Ishikawa (cell line): ENCODE measurements around the gene GPC1.

Experiments
- CEBPB ChIP-seq: IDR thresholded peaks from 2 replicates; pipeline ENCODE4 v1.6.1; 2012
- CREB1 ChIP-seq: IDR thresholded peaks from 2 replicates; pipeline ENCODE4 v1.6.1; 2012; ENCODE audit warnings: low read depth
- EGR1 ChIP-seq: IDR thresholded peaks from 2 replicates; pipeline ENCODE4 v1.6.1; 2012
- EP300 ChIP-seq: IDR thresholded peaks from 2 replicates; pipeline ENCODE4 v1.6.1; 2012; ENCODE audit warnings: borderline replicate concordance
- FOXM1 ChIP-seq: IDR thresholded peaks from 2 replicates; pipeline ENCODE4 v1.6.1; 2012; ENCODE audit warnings: low read depth, borderline replicate concordance
- NFIC ChIP-seq: IDR thresholded peaks from 2 replicates; pipeline ENCODE4 v1.6.1; 2012
- RAD21 ChIP-seq: IDR thresholded peaks from 2 replicates; pipeline ENCODE4 v1.6.1; 2012; ENCODE audit warnings: low read depth
- TCF12 ChIP-seq: IDR thresholded peaks from 2 replicates; pipeline ENCODE4 v1.6.1; 2012; ENCODE audit warnings: low read depth
- TEAD4 ChIP-seq: IDR thresholded peaks from 2 replicates; pipeline ENCODE4 v1.6.1; 2012
- YY1 ChIP-seq: IDR thresholded peaks from 2 replicates; pipeline ENCODE4 v1.6.1; 2012; ENCODE audit warnings: low read depth
- ZBTB7A ChIP-seq: IDR thresholded peaks from 2 replicates; pipeline ENCODE4 v1.6.1; 2012; ENCODE audit warnings: low read depth
- TF ChIP-seq, protein P1 (sequence below): IDR thresholded peaks from 2 replicates; pipeline ENCODE4 v1.6.1; 2012
- TF ChIP-seq, protein P2 (sequence below): IDR thresholded peaks from 2 replicates; pipeline ENCODE4 v1.6.1; 2012
- TF ChIP-seq, protein P3 (sequence below): IDR thresholded peaks from 2 replicates; pipeline ENCODE4 v1.6.1; 2012; ENCODE audit warnings: low read depth, mild to moderate bottlenecking

The GPC1 gene, protein sequence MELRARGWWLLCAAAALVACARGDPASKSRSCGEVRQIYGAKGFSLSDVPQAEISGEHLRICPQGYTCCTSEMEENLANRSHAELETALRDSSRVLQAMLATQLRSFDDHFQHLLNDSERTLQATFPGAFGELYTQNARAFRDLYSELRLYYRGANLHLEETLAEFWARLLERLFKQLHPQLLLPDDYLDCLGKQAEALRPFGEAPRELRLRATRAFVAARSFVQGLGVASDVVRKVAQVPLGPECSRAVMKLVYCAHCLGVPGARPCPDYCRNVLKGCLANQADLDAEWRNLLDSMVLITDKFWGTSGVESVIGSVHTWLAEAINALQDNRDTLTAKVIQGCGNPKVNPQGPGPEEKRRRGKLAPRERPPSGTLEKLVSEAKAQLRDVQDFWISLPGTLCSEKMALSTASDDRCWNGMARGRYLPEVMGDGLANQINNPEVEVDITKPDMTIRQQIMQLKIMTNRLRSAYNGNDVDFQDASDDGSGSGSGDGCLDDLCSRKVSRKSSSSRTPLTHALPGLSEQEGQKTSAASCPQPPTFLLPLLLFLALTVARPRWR

DNA sequence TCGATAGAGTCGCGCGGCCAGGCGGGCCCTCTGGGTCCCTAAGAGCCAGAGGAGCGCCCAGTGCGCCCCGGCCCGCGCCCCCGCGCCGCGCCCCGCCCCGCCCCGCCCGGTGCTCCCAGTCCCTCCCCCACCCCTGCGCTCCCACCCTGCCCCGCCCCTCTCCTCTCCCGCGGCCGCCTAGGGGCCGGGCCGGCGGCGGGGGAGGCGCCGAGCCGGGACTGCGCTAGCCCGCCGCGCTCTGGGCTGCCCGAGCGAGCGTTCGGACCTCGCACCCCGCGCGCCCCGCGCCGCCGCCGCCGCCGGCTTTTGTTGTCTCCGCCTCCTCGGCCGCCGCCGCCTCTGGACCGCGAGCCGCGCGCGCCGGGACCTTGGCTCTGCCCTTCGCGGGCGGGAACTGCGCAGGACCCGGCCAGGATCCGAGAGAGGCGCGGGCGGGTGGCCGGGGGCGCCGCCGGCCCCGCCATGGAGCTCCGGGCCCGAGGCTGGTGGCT is at the start of gene GPC1:
GPC1 (plus strand) TSS at position 207 of the 491 bp plus-strand sequence; CDS start at position 463, 256 bp downstream.
- no peak for TF ChIP-seq TCF12
- TF ChIP-seq, protein P1, sequence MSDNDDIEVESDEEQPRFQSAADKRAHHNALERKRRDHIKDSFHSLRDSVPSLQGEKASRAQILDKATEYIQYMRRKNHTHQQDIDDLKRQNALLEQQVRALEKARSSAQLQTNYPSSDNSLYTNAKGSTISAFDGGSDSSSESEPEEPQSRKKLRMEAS, result 0 out of 2 replicates have a peak, but pooled peaks have one; percentile 8

DNA sequence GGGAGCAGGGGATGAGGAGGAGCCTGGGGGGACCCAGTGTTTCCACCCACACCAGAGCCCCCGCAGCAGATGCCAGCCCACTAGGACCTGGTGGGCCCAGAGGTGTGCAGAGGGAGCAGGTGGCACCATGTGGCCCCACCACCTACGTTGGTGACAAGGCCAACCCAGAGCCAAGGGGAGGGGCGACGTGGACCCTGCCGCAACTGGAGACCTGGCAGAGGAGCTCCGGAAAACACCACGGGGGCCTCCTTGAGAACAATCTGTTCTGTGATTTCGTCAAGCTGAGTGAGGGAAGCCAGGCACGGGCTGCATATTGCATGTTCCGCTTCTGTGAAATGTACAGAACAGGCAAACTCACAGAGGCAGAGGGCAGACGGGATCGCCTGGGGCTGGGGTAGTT is 49.1 kb upstream of the GPC1 start:
- TF ChIP-seq ZBTB7A (no peak), TCF12 (no peak), EP300 (no peak), TEAD4 (no peak), CREB1 (no peak), RAD21 (no peak), CEBPB (no peak), EGR1 (no peak), FOXM1 (no peak)
- TF ChIP-seq, protein P2, sequence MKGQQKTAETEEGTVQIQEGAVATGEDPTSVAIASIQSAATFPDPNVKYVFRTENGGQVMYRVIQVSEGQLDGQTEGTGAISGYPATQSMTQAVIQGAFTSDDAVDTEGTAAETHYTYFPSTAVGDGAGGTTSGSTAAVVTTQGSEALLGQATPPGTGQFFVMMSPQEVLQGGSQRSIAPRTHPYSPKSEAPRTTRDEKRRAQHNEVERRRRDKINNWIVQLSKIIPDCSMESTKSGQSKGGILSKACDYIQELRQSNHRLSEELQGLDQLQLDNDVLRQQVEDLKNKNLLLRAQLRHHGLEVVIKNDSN, result no peak
- TF ChIP-seq, protein P3, sequence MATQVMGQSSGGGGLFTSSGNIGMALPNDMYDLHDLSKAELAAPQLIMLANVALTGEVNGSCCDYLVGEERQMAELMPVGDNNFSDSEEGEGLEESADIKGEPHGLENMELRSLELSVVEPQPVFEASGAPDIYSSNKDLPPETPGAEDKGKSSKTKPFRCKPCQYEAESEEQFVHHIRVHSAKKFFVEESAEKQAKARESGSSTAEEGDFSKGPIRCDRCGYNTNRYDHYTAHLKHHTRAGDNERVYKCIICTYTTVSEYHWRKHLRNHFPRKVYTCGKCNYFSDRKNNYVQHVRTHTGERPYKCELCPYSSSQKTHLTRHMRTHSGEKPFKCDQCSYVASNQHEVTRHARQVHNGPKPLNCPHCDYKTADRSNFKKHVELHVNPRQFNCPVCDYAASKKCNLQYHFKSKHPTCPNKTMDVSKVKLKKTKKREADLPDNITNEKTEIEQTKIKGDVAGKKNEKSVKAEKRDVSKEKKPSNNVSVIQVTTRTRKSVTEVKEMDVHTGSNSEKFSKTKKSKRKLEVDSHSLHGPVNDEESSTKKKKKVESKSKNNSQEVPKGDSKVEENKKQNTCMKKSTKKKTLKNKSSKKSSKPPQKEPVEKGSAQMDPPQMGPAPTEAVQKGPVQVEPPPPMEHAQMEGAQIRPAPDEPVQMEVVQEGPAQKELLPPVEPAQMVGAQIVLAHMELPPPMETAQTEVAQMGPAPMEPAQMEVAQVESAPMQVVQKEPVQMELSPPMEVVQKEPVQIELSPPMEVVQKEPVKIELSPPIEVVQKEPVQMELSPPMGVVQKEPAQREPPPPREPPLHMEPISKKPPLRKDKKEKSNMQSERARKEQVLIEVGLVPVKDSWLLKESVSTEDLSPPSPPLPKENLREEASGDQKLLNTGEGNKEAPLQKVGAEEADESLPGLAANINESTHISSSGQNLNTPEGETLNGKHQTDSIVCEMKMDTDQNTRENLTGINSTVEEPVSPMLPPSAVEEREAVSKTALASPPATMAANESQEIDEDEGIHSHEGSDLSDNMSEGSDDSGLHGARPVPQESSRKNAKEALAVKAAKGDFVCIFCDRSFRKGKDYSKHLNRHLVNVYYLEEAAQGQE, result no peak

DNA sequence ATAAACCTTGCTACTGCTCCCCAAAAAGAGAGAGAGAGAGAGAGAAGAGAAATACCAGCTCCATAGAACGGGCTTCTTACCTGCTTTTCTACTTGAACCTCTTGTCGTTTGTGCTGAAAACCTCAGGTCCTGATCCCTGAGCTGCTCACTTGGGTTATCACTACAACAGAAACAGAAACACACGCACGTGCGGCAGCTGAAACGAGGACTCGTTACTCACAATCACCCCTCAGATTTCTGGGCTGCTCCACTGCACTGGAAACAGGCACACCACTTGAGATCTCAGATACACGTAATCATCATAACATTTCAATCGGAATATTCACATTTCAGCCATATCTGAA is 48.2 kb upstream of the GPC1 start:
- TF ChIP-seq NFIC (no peak), RAD21 (no peak), CREB1 (no peak), YY1 (no peak), TCF12 (no peak), EP300 (no peak), EGR1 (no peak), CEBPB (no peak), TEAD4 (no peak)
- TF ChIP-seq, protein P2, result no peak
- TF ChIP-seq, protein P1, result no peak

DNA sequence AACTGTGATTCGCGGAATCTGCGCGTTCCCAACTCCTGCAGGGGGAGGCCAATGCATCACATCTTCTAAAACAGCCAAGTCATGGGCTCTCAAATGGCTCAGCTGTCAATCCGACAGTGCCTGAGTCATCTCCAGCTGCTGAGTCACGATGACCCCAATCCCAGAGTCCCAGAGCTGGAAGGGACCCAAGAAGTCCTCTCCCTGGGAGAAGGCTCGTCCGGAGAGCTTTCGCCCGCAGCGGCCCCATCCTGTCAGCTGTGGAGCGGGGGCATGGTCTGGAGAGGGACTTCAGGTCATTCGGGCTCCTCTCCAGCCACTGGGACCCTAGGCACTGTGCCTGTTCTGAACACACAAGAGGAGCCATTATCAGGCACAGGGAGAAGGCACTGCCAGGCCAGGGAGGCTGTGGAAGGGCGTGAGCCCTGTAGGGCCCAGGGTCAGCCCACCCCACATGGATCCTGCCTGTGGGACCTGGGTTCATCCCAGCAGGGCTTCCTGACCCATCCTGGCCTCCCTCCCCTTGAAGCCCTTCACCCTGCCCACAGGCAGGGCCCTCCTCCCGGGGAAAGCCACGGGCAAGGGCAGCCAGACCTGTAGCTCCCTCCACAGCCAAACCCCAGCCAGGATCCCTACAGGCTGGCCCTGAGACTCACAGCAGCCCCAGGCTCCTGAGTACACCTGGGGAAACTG is 47.6 kb upstream of the GPC1 start:
- TF ChIP-seq NFIC (peak; percentile 16; the same call in 1 of the 2 replicates), EP300 (no peak)

DNA sequence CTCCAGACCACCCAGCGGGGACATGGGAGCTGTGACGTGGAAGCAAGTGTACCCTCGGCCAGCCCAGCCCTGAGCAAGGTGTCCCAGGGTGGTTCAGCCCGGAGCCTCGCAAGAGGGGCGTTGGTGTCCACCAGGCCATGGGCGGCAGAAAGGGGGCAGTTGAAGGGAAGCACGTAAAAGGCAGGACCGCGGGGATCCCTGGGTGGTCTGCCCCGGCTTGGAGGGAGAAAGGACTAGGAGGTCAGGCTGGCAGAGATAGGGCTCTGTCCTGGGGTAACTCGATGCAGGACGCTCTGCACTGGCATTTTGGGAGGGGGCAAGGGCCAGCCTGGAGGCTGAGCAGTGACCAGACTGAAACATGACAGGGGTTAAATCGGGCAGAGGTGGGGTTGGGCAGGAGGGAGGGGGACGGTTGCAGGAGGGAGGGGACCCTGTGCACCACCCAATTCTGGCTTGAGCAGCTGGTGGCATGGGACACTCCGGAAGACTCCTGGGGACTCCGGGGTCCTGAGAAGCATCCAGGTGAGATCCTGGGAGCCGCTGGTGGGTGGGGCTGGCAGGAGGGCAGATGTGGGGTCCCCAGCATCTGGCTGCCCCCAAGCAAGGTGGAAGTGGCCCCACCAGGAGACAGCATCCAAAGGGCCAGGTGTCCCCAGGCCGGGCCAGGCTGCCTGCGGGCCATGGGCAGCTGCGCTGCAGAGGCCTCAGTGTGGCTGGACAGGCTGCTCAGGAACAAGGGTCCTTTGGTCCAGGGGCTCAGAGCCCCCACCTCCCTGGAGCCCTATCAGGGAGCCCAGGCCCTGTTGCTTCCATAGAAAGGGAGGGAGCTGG is 46.8 kb upstream of the GPC1 start:
- TF ChIP-seq CEBPB (no peak), EP300 (no peak), EGR1 (no peak), FOXM1 (no peak), YY1 (no peak), CREB1 (no peak), ZBTB7A (no peak), RAD21 (no peak), TCF12 (no peak), TEAD4 (no peak)
- TF ChIP-seq, protein P2, result no peak
- TF ChIP-seq, protein P3, result no peak
